Kidney (tissue), 14 donors: ENCODE data around the gene NSRP1. TPM values are rescaled to one million over a fixed set of nuclear protein-coding genes. Genes with fewer than 3 reads are reported as not detected.

ENCODE experiments used
- DNase-seq, 5 donors: peaks; one replicate each; pipeline ENCODE4 v3.0.0-alpha.2; 2013 to 2020
- FAIRE-seq: peaks from 2 replicates; lab custom pipeline; 2012; peaks lifted over from hg19 to GRCh38; lab: Jason Lieb, UNC
- H3K27ac ChIP-seq, 2 donors: one replicate each; pipeline ENCODE4 v1.7.0; 2013; ENCODE audit warnings: low read depth in 2 of 2, low read length in 2 of 2, inconsistent platforms in 1 of 2
- H3K27me3 ChIP-seq: one replicate; pipeline ENCODE4 v1.7.1; 2013; ENCODE audit warnings: low read length, inconsistent platforms; ENCODE audit not compliant: control insufficient read depth, insufficient read depth
- H3K36me3 ChIP-seq, 3 donors: one replicate each; pipeline versions ENCODE4 v1.7.0 to v1.7.1; 2013; ENCODE audit warnings: low read length in 3 of 3, control low read depth in 1 of 3, inconsistent platforms in 1 of 3; ENCODE audit not compliant: insufficient read depth in 3 of 3, control insufficient read depth in 2 of 3
- H3K4me1 ChIP-seq, 3 donors: one replicate each; pipeline versions ENCODE4 v1.7.0 to v1.7.1; 2013; ENCODE audit warnings: low read length in 3 of 3, inconsistent platforms in 1 of 3, low read depth in 1 of 3; ENCODE audit not compliant: control insufficient read depth in 2 of 3, insufficient read depth in 2 of 3
- H3K4me3 ChIP-seq, 3 donors: one replicate each; pipeline versions ENCODE4 v1.7.0 to v1.8.1; 2013; ENCODE audit warnings: low read length in 3 of 3, control low read depth in 1 of 3, inconsistent platforms in 1 of 3
- H3K9ac ChIP-seq, 3 donors: one replicate each; pipeline versions ENCODE4 v1.7.0 to v1.7.1; 2013; ENCODE audit warnings: low read length in 3 of 3, control low read depth in 1 of 3, inconsistent platforms in 1 of 3
- H3K9me3 ChIP-seq, 3 donors: one replicate each; pipeline versions ENCODE4 v1.7.0 to v1.7.1; 2013; ENCODE audit warnings: low read length in 3 of 3, control low read depth in 1 of 3, inconsistent platforms in 1 of 3; ENCODE audit not compliant: control insufficient read depth in 2 of 3, insufficient read depth in 1 of 3
- intact Hi-C: fragments of 100-400 bp; cut with DNase I; formaldehyde crosslinking; loops from one replicate; pipeline ENCODE4 v1.11.1; 2022
- polyA plus RNA-seq: library from polyadenylated mRNA; stranded (reverse); fragments of 350-450 nt; fragmentation: Illumina TruSeq; extraction: RNeasy Lipid Tissue Mini Kit (QIAGEN cat#74804); gene quantifications from one replicate; pipeline ENCODE4 v1.2.3, GENCODE V29; 2014; ENCODE audit warnings: low read depth, low replicate concordance; ENCODE audit not compliant: insufficient read depth
- total RNA-seq: library from RNA; stranded (reverse); fragmentation: NEBNext Ultra II Directional; extraction: Animal tissue kit (Norgen Biotek cat#: 25700); gene quantifications from one replicate; pipeline ENCODE4 v1.2.1, GENCODE V29; 2021
- TF ChIP-seq, protein P1 (sequence below): IDR thresholded peaks from 3 replicates; pipeline ENCODE4 v1.5.1; 2012; ENCODE audit warnings: mild to moderate bottlenecking, moderate library complexity, borderline replicate concordance; ENCODE audit not compliant: insufficient read depth; ENCODE audit errors: extremely low read depth
- donor health status: control.
- donor health status: control.
- donor health status: control.
- donor health status: control.
- donor health status: control.
- donor health status: DM: yes; HTN: yes; CAD: no.
- donor health status: Normal renal cell carcinoma (clear cell type).

NSRP1 gene
- total and polyA plus RNA-seq, 2 donors from 2014 or later: 17.2 to 40.2 TPM

- Histone ChIP-seq H3K4me1 (no peaks in the 10 kb centered on the region), H3K4me3 (no peak overlapping the region), H3K9ac (no peak overlapping the region), H3K9me3 (no peaks in the 10 kb centered on the region), H3K27ac (no peak overlapping the region), H3K36me3 (peaks cover 7 to 26% (median 10%) of the 10 kb centered on the region in 3 donors), H3K27me3 (no peaks in the 10 kb centered on the region)
- intact Hi-C loops: no loop called here
- DNase-seq: no peak
- TF ChIP-seq, protein P1, sequence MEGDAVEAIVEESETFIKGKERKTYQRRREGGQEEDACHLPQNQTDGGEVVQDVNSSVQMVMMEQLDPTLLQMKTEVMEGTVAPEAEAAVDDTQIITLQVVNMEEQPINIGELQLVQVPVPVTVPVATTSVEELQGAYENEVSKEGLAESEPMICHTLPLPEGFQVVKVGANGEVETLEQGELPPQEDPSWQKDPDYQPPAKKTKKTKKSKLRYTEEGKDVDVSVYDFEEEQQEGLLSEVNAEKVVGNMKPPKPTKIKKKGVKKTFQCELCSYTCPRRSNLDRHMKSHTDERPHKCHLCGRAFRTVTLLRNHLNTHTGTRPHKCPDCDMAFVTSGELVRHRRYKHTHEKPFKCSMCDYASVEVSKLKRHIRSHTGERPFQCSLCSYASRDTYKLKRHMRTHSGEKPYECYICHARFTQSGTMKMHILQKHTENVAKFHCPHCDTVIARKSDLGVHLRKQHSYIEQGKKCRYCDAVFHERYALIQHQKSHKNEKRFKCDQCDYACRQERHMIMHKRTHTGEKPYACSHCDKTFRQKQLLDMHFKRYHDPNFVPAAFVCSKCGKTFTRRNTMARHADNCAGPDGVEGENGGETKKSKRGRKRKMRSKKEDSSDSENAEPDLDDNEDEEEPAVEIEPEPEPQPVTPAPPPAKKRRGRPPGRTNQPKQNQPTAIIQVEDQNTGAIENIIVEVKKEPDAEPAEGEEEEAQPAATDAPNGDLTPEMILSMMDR: no peak
- no peak for FAIRE-seq
Observed at GRCh38 chr17:30186761-30187160, 70.1 kb downstream of the NSRP1 start.

- DNase-seq: peak in 1 of 5 donors; percentile 6
- no peak overlapping the region for H3K9ac ChIP-seq
- TF ChIP-seq, protein P1: no peak
- intact Hi-C loops: no loop called here
- no peaks in the 10 kb centered on the region for H3K4me1 ChIP-seq
- H3K27ac ChIP-seq: no peak overlapping the region
- no peak for FAIRE-seq
- no peak overlapping the region for H3K4me3 ChIP-seq
- H3K9me3 ChIP-seq: no peaks in the 10 kb centered on the region
- peaks cover 7 to 26% (median 10%) of the 10 kb centered on the region in 3 donors for H3K36me3 ChIP-seq
- no peaks in the 10 kb centered on the region for H3K27me3 ChIP-seq
Observed at GRCh38 chr17:30187573-30187972, 71.0 kb downstream of the NSRP1 start.

DNA sequence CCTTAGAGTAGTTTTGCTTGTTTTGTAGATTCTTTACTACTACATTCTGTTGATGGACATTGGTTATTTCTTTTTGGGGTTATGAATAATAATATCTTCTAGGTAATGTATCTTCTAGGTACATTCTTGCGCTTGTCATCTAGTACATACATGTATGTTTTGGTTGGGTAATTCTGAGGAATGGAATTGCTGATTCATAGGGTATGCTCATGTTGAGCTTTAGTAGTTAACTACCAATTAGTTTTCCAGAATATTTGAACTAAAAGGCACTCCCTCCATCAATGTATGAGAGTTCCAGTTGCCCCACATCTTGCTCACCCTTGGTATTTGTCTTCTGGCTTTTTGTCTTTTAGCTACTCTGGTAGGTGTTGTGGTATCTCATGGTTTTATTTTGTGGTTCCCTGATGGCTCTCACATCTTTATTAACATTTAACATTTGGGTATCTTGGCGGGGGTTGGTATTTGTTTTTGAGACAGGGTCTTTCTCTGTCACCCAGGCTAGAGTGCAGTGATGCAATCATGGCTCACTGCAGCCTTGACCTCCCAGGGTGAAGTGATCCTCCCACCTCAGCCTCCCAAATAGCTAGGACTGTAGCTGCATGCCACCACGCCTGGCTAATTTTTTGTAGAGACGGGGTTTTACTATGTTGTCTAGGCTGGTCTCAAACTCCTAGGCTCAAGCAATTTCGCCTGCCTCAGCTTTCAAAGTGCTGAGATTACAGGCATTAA lies 71.8 kb downstream of the NSRP1 start:
- no peak for FAIRE-seq
- H3K4me3 ChIP-seq: no peak overlapping the region
- intact Hi-C loops: no loop called here
- no peak overlapping the region for H3K27ac ChIP-seq
- H3K9me3 ChIP-seq: no peaks in the 10 kb centered on the region
- peak in 2 of 5 donors; percentile 5 to 8 for DNase-seq
- TF ChIP-seq, protein P1: no peak
- H3K36me3 ChIP-seq: peaks cover 7 to 21% (median 10%) of the 10 kb centered on the region in 3 donors
- H3K9ac ChIP-seq: no peak overlapping the region
- H3K27me3 ChIP-seq: no peaks in the 10 kb centered on the region
- no peaks in the 10 kb centered on the region for H3K4me1 ChIP-seq
